UCSD-AML1 (cell line): Measurements from ENCODE around the gene TBCCD1.

Experiments used
- DNase-seq: peaks from one replicate; lab custom pipeline; 2025; ENCODE audit not compliant: unreplicated experiment; lab: John Stamatoyannopoulos, UW

The TBCCD1 gene

GRCh38 chr3:186567072-186567921 is at the start of gene TBCCD1:
Gene TBCCD1, minus strand, starts transcription at chr3:186567339. Its CDS starts 3,010 bp downstream, at chr3:186564329.
- peak; percentile 94 for DNase-seq

- DNase-seq, result no peak
Measured at GRCh38 chr3:186616299-186616617, 49.1 kb upstream of the TBCCD1 start.

GRCh38 chr3:186614597-186615483 is 47.7 kb upstream of the TBCCD1 start:
- peak; percentile 61 for DNase-seq

- no peak for DNase-seq
Measured at GRCh38 chr3:186614266-186614596, 47.1 kb upstream of the TBCCD1 start.

GRCh38 chr3:186613637-186614265 is 46.6 kb upstream of the TBCCD1 start:
- DNase-seq, result no peak

- no peak for DNase-seq
Measured at GRCh38 chr3:186612721-186613636, 45.8 kb upstream of the TBCCD1 start, which contains the start of gene AHSG. Gene AHSG, plus strand, starts transcription at chr3:186613060. Its CDS starts 82 bp downstream, at chr3:186613142.

GRCh38 chr3:186612065-186612464 is 44.9 kb upstream of the TBCCD1 start:
- no peak for DNase-seq

GRCh38 chr3:186609247-186609868 is 42.2 kb upstream of the TBCCD1 start:
- peak; percentile 31 for DNase-seq

GRCh38 chr3:186608624-186609215 is 41.6 kb upstream of the TBCCD1 start:
- DNase-seq, result no peak

GRCh38 chr3:186605561-186606545 is 38.7 kb upstream of the TBCCD1 start:
- DNase-seq, result no peak

GRCh38 chr3:186605078-186605477 is 37.9 kb upstream of the TBCCD1 start:
- no peak for DNase-seq

GRCh38 chr3:186603159-186603558 is 36.0 kb upstream of the TBCCD1 start:
- DNase-seq, result no peak

- no peak for DNase-seq
Measured at GRCh38 chr3:186600896-186601295, 33.8 kb upstream of the TBCCD1 start.

GRCh38 chr3:186599785-186600166 is 32.6 kb upstream of the TBCCD1 start:
- DNase-seq, result no peak

- DNase-seq, result no peak
Measured at GRCh38 chr3:186599142-186599784, 32.1 kb upstream of the TBCCD1 start.

GRCh38 chr3:186598794-186599141 is 31.6 kb upstream of the TBCCD1 start:
- DNase-seq, result no peak

- DNase-seq, result no peak
Measured at GRCh38 chr3:186598108-186598784, 31.1 kb upstream of the TBCCD1 start.
